GM18867 (cell line): Measurements from ENCODE around the gene PIGB.
"Not testable (repeated sequence)": the region's sequence is repeated elsewhere in the genome, so short reads cannot be mapped to it uniquely, and the experiment has no call there.

Experiments
- ATAC-seq: cut with Tn5 transposase; IDR thresholded peaks from one replicate; pipeline ENCODE4 v1.9.1; 2021; ENCODE audit warnings: mild to moderate bottlenecking, moderate library complexity; ENCODE audit not compliant: unreplicated experiment

The PIGB gene

GRCh38 chr15:55318588-55319494 lies at the start of gene PIGB, which contains the start of gene PIGBOS1:
Gene PIGB, plus strand, starts transcription at chr15:55319222. Its CDS starts 29 bp downstream, at chr15:55319251.
Gene PIGBOS1, minus strand, starts transcription at chr15:55319123. Its CDS starts 1,331 bp downstream, at chr15:55317792.
- peak; percentile 91 for ATAC-seq

DNA sequence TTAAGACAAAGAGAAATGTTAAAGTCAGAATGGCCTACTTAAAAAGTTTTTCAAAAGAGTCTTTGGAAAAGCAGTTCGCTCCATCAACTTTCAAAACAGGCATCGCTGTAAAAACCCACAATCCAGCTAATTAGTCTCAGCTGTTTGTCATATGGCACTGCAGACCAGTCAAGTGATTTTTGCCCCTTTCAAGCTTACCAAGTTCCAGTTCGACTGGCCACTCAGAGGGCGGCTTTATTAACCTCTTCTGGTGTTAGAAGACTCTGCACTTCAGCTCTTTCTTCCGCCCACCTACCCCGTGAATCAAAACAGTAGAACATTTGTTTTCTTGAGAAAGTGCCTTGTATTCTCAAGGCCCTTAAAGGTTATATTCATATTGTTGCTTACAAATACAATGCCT lies 48.7 kb upstream of the PIGB start:
- ATAC-seq: no peak

DNA sequence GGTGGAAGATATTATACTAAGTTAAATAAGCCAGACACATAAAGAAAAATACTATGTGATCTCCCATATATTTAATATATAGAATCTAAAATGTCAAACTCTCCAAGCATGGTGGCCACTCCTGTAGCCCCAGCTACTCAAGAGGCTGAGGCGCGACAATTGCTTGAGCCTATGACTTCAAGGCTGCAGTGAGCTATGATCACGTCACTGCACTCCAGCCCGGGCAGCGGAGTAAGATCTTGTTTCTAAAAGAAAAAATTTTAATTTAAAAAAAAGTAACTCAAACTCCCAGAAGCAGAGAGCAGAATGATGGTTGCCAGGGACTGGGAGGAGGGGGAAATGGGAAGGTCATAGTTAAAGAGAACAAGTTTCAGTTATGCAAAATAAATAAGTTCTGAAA lies 42.7 kb upstream of the PIGB start:
- ATAC-seq: no peak

DNA sequence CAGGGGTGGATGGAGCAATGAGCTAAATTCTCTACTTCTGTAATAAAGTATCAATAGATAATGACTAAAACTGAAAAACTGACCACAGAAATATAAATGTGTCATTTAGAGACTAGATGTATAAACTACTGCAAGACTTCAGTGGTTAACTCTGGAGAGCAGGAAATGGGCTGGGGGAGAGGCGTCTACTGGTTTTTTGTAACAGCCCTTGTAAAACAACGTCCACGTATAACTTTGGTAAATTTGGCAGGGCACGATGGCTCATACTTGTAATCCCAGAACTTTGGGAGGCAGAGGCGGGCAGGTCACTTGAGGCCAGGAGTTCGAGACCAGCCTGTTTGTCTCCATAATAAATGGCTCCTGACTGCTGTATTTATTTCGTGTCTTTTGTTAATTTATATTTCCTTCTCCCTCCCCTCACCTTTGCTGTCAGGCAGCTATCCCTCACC lies 41.9 kb upstream of the PIGB start:
- ATAC-seq: peak; percentile 56

DNA sequence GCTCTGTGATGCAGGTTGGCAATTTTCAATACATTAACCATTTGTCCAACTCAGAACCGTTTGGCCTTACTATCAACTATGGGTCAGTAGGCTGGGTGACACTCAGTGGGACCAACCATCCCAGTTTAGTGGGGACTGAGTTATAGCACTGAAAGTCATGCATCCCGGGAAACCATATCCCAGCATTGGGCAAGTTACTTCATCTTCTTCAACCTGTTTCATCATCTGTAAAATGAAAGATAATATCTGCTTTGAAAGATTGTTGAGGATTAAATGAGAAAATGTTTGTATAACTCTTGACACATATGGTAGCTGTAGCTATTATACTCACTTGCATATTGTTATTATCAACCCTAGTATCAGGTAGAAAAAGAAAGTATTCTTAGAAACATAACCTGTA lies 41.3 kb upstream of the PIGB start:
- no peak for ATAC-seq

GRCh38 chr15:55279100-55279745 lies 39.8 kb upstream of the PIGB start:
- ATAC-seq: no peak

DNA sequence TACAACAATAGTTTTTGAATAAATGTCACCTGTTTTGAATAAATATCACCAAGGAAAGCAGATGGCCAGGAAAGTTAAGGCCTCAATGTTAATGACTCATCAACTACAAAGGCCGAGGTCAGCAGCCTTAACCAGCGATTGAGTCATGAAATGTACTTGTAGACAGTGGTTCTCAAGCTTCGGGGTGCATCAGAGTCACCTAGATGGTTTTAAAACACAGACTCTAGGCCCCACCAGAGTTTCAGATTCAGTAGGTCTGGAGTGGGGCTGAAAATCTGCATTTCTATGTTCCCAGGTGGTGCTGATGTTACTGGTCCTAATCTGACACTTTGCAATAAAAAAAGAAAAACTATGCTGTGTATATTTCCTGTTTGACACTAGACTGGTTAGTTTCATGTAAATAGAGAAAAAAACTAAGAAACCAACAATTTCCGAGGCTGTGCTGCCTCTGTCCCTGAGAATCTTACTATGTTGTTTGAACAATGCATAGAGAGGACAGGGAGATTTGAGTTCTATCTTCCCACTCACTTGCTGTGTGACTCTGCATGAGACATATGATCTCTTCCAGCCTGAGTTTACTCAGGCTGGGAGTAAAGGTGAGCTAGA lies 39.2 kb upstream of the PIGB start:
- peak; percentile 88 for ATAC-seq

- not testable (repeated sequence) for ATAC-seq
Observed at GRCh38 chr15:55280589-55280988, 38.4 kb upstream of the PIGB start.

DNA sequence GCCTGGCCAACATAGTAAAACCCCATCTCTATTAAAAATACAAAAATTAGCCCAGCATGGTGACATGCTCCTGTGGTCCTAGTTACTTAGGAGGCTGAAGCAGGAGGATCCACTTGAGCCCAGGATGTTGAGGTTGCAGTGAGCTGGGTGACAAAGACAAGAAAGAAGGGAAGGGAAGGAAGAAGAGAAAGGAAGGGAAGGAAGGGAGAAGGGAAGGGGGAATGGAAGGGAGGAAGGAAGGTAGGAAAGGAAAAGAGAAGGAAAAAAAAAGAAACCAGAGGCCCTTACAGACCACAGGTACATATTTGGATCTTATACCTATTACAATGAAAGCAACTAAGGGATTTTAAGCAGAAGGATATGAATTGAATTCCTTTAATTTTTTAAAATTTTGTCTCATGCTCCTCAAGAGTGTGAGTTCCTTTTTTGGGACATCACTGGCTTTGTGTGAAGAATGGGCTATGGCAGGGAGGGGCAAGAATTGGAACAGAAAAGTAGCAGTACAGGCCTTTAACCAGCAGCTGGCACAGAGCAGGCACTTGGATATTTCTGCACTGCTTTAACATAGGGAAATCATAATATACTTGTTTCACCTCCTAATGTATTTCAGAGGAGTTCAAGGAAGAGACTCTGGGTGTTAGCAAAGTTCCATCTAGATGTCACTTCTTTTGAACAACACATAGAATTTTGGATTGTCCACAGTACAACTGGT lies 37.3 kb upstream of the PIGB start:
- no peak for ATAC-seq

GRCh38 chr15:55282284-55282833 lies 36.7 kb upstream of the PIGB start:
- ATAC-seq: no peak

GRCh38 chr15:55283379-55284147 lies 35.5 kb upstream of the PIGB start:
- no peak for ATAC-seq

GRCh38 chr15:55284426-55284825 lies 34.6 kb upstream of the PIGB start:
- ATAC-seq: no peak

- ATAC-seq: not testable (repeated sequence)
Observed at GRCh38 chr15:55286442-55287189, 32.4 kb upstream of the PIGB start.

- no peak for ATAC-seq
Observed at GRCh38 chr15:55288006-55288717, 30.9 kb upstream of the PIGB start.

DNA sequence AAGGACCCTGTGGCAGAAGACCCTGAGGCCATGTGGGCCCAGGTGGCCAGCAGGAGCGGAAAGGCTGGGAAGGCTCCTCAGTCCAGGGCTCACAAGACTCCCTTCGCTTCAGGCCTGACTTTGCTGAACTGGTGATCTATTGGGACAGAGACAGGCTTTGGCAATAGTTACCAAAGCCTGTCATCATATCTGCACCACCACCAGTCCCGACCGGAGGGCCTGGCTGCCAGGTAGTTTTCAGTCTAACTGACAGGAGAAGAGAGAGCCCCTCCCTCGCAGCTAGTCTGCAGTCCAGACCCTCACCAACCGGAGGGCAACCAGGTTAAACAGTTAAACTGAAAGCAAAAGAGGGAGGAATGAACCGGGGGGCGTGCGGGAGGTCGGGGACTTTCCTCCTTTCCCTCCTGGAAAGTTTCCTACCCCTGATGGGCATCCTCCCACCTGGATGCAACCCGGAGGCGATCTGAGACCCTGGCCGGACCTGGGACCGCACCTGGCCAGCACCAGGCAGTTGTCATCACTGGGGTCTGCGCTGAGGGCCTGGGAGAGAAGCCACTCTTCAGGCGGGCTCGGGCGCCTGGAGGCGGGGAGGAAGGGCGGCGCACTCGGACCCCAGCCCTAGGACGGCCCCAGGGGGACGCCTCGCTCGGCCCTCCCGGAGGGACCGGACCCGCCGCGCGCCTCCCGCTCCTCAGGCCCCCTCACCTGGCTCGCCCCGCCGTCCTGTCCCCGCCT lies 29.8 kb upstream of the PIGB start:
- peak; percentile 32 for ATAC-seq

- peak; percentile 75 for ATAC-seq
Observed at GRCh38 chr15:55289746-55290527, 29.1 kb upstream of the PIGB start, which contains the start of gene RAB27A. Gene RAB27A, minus strand, starts transcription at chr15:55289813. Its CDS starts 54,879 bp downstream, at chr15:55234934.

DNA sequence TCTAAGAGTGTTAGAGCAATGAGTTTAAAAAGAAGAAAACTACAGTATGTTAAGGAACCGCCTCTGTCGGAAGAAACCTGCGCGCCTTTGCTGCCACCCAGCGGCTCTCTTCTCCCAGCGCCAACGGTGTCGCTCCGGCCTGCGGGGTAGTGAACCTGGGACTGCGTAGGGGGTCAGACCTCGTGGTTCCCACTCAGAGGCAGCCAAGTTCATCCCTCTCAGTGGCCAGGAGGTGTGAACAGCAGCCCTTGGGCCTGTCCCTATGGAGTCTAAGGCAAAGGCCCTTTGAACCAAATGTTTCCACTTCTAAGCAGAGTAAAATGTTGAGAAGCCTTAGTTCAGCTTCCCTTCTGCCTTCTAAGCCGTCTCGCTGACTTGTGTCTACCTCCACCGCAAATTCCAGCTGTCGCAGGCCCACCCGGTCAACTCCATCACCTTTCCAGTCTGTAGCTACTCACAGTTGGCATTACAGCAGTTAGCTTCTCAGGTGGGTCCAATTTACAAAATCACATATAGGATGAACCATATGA lies 28.4 kb upstream of the PIGB start:
- ATAC-seq: peak; percentile 77
